MCF 10A (cell line): ENCODE results near the gene SLC11A2. TPM values are rescaled to one million over a fixed set of nuclear protein-coding genes. Genes with fewer than 3 reads are reported as not detected.
A peak's percentile ranks its signal among the peaks of the same experiment; 100 is the strongest.

Source experiments
- BruUV-seq: library from RNA; stranded (reverse); fragments of 400-500 nt; replicated peaks from 2 replicates; lab custom pipeline; 2021; lab: Mats Ljungman, UMichigan
- CTCF ChIA-PET: fragments of 300-600 bp; sonication (Branson Sonifier 250); formaldehyde crosslinking; extraction: SDS; loops from one replicate; lab custom pipeline; 2021; ENCODE audit warnings: antibody characterized with exemption, inconsistent platforms; lab: Yijun Ruan, JAX
- POLR2A ChIA-PET: fragments of 300-600, 350-650 bp; sonication (Branson Sonifier 250); formaldehyde crosslinking; extraction: SDS; loops from one replicate; lab custom pipeline; 2020; ENCODE audit warnings: antibody characterized with exemption, inconsistent platforms; lab: Yijun Ruan, JAX
- DNase-seq: peaks from one replicate; pipeline ENCODE4 v3.0.0-alpha.2; 2018; ENCODE audit not compliant: unreplicated experiment
- H3K27ac Mint-ChIP-seq: one replicate; pipeline ENCODE4 v1.8.0; 2022; ENCODE audit warnings: mild to moderate bottlenecking, low read depth, mixed read lengths; ENCODE audit not compliant: unreplicated experiment
- H3K27me3 Mint-ChIP-seq: one replicate; pipeline ENCODE4 v1.8.0; 2022; ENCODE audit warnings: mixed read lengths; ENCODE audit not compliant: insufficient read depth, unreplicated experiment
- H3K36me3 Mint-ChIP-seq: one replicate; pipeline ENCODE4 v1.8.0; 2022; ENCODE audit warnings: mild to moderate bottlenecking, moderate library complexity, mixed read lengths; ENCODE audit not compliant: insufficient read depth, unreplicated experiment
- H3K4me1 Mint-ChIP-seq: one replicate; pipeline ENCODE4 v1.8.0; 2022; ENCODE audit warnings: mixed read lengths; ENCODE audit not compliant: insufficient read depth, unreplicated experiment
- H3K4me3 Mint-ChIP-seq: one replicate; pipeline ENCODE4 v1.8.0; 2022; ENCODE audit warnings: mild to moderate bottlenecking, moderate library complexity, mixed read lengths; ENCODE audit not compliant: unreplicated experiment
- H3K9me3 Mint-ChIP-seq: one replicate; pipeline ENCODE4 v1.8.0; 2022; ENCODE audit warnings: mixed read lengths; ENCODE audit not compliant: unreplicated experiment
- intact Hi-C: fragments of 100-400 bp; cut with micrococcal nuclease; formaldehyde crosslinking; loops from 2 replicates; pipeline ENCODE4 v1.14.1; 2022
- total RNA-seq: library from RNA; stranded (reverse); gene quantifications from 2 replicates; pipeline ENCODE4 v1.2.3, GENCODE V29; 2022
- TF ChIP-seq, protein P1 (sequence below): fragments of 200-600 bp; IDR thresholded peaks from one replicate; pipeline ENCODE4 v1.8.0; 2022; ENCODE audit warnings: antibody characterized with exemption, mild to moderate bottlenecking; ENCODE audit not compliant: unreplicated experiment

The SLC11A2 gene
- total RNA-seq, 1 experiment from 2014 or later, result 45.6 TPM

DNA sequence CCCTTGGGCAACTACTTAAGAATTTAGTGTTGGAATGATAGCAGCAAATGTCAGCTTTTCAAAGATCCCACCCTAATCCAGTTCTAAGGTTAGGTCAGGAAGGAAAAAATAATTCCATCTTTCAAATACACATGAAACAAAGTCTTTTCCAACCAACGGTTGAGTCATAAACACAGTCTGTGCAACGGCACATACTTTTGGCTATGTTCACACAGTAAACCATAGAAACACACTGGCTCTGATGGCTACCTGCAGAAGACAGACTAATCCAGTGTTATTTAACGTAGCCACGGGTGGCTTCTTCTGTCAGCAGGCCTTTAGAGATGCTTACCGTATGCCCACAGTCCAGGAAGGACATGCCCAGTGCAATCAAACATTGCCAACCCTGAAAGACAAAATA, 38.1 kb downstream of the SLC11A2 start:
- H3K4me3 Mint-ChIP-seq, result no peak overlapping the region
- H3K9me3 Mint-ChIP-seq, result no peaks in the 10 kb centered on the region
- H3K27me3 Mint-ChIP-seq, result no peaks in the 10 kb centered on the region
- peaks cover 6% of the 10 kb centered on the region for H3K4me1 Mint-ChIP-seq
- no peak for DNase-seq
- intact Hi-C loops, result no loop called here
- ChIA-PET CTCF (interaction anchor here (0.6 to 6.3 kb wide), 21 partner anchors 10 to 841 kb away, joined by 3 to 122 read pairs (median 6); partner anchors contain the start of genes ATF1 and SLC11A2), POLR2A (interaction anchor here (0.9 to 9.3 kb wide), 7 partner anchors 18 to 366 kb away, joined by 3 to 132 read pairs (median 34); partner anchors contain the start of genes ATF1 and SLC11A2)
- TF ChIP-seq, protein P1, sequence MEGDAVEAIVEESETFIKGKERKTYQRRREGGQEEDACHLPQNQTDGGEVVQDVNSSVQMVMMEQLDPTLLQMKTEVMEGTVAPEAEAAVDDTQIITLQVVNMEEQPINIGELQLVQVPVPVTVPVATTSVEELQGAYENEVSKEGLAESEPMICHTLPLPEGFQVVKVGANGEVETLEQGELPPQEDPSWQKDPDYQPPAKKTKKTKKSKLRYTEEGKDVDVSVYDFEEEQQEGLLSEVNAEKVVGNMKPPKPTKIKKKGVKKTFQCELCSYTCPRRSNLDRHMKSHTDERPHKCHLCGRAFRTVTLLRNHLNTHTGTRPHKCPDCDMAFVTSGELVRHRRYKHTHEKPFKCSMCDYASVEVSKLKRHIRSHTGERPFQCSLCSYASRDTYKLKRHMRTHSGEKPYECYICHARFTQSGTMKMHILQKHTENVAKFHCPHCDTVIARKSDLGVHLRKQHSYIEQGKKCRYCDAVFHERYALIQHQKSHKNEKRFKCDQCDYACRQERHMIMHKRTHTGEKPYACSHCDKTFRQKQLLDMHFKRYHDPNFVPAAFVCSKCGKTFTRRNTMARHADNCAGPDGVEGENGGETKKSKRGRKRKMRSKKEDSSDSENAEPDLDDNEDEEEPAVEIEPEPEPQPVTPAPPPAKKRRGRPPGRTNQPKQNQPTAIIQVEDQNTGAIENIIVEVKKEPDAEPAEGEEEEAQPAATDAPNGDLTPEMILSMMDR, result no peak
- no peak overlapping the region for H3K27ac Mint-ChIP-seq
- no TSS peak for BruUV-seq
- H3K36me3 Mint-ChIP-seq, result peaks cover 71% of the 10 kb centered on the region

DNA sequence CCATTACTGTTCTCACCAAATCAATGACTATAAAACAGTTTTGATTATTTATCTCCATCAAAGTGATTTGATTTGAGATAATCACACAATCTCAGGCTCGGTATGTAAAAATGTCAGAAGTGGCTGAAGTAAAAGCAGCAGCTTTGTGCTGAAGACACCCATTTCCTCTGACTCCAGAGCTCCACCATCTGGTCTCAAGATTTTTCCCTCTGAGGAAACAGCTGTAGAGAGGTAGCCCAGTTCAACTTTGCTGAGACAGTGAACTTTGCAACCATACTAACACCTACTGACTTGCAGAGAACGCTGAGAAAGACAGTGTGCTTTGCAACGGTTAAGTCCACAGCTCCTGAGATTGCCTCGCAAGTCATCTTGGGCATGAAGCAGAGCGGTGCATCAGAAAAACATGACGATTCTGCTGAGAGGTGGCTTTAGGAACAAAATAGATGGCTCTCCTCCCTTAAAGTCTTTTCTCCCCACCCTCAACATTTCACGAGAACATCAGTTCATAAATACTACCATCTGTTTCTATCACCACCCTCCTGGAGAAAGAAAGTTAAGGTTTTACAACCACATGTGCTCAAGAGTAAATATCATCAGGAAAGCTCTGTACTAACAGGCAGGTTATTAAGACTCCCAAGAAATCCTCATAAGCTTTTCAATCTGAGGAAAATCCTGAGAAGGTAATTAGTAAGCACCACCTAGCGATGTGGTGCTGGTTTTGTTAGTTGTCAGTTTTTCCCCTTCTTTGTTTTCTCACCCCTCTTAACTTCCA, 39.0 kb downstream of the SLC11A2 start:
- Mint-ChIP-seq H3K4me1 (peaks cover 6% of the 10 kb centered on the region), H3K4me3 (no peak overlapping the region), H3K27me3 (no peaks in the 10 kb centered on the region), H3K9me3 (no peaks in the 10 kb centered on the region), H3K27ac (no peak overlapping the region), H3K36me3 (peaks cover 62% of the 10 kb centered on the region)
- DNase-seq, result peak; percentile 67
- POLR2A ChIA-PET, result interaction anchor here (0.9 to 9.3 kb wide), 9 partner anchors 38 to 366 kb away, joined by 3 to 132 read pairs (median 4); partner anchors contain the start of genes ATF1, LETMD1 and SLC11A2
- CTCF ChIA-PET, result interaction anchor here (0.5 to 6.3 kb wide), 39 partner anchors 8 to 842 kb away, joined by 3 to 122 read pairs (median 4); partner anchors contain the start of genes ATF1 and SLC11A2
- intact Hi-C loops, result loop anchor here (1.0 kb wide), 2 partner anchors 162 to 222 kb away; no protein-coding TSS in a partner anchor
- TF ChIP-seq, protein P1, result peak; percentile 38
- no TSS peak for BruUV-seq

DNA sequence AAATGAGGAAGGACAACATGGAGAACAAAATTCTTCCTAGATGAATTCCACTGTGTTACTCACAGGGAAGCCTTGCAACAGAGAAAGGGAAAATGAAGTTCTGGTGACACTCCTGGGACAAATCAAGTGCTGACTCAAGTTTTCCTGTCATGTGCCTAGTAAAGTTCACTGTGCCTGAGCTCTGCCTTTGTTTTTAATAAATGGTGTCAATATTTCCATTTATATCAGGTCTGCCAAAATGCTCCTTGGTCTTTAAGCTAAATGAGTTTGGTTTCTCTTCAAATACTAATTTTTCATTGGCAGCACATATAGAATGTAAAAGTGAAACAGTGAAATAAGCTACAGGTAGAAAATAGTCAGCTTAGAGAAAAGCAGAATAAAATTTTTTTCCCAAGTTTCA, 40.9 kb downstream of the SLC11A2 start:
- POLR2A ChIA-PET, result interaction anchor here (0.9 to 9.3 kb wide), 15 partner anchors 13 to 480 kb away, joined by 3 to 132 read pairs (median 4); partner anchors contain the start of genes ATF1, DIP2B and SLC11A2
- intact Hi-C loops, result no loop called here
- no TSS peak for BruUV-seq
- peak overlapping the region; percentile 24 for H3K27ac Mint-ChIP-seq
- no peak overlapping the region for H3K4me3 Mint-ChIP-seq
- DNase-seq, result peak; percentile 41
- H3K4me1 Mint-ChIP-seq, result peaks cover 11% of the 10 kb centered on the region
- H3K27me3 Mint-ChIP-seq, result no peaks in the 10 kb centered on the region
- no peaks in the 10 kb centered on the region for H3K9me3 Mint-ChIP-seq
- peaks cover 44% of the 10 kb centered on the region for H3K36me3 Mint-ChIP-seq
- TF ChIP-seq, protein P1, result no peak
- CTCF ChIA-PET, result interaction anchor here (0.5 to 6.3 kb wide), 25 partner anchors 13 to 481 kb away, joined by 3 to 122 read pairs (median 5); partner anchors contain the start of genes ATF1 and DIP2B
